ENCODE data around the gene GNAS-AS1. TPM values are rescaled to one million over a fixed set of nuclear protein-coding genes. Genes with fewer than 3 reads are reported as not detected.
A peak's percentile ranks its signal among the peaks of the same experiment; 100 is the strongest.

GNAS-AS1 gene
- total RNA-seq, 2 experiments from 2014 or later, result 0.65 to 1.0 TPM

GRCh38 chr20:58880994-58881752, 30.5 kb upstream of the GNAS-AS1 start:
- CTCF ChIA-PET, result interaction anchor here (1.2 to 1.3 kb wide), 2 partner anchors 14 kb away, joined by 4 read pairs; no protein-coding TSS in a partner anchor
- Mint-ChIP-seq H3K27me3 (peaks cover 5% of the 10 kb centered on the region), H3K9me3 (no peaks in the 10 kb centered on the region), H3K27ac (no peak overlapping the region), H3K36me3 (ENCODE audit: low read depth) (no peaks in the 10 kb centered on the region), H3K4me3 (no peak overlapping the region), H3K4me1 (peaks cover 17% of the 10 kb centered on the region)
- DNase-seq, result no peak
- POLR2A ChIA-PET, result interaction anchor here (0.6 kb wide), 1 partner anchor 1262 kb away, joined by 3 read pairs; no protein-coding TSS in a partner anchor

- Mint-ChIP-seq H3K4me1 (peaks cover 17% of the 10 kb centered on the region), H3K27me3 (peaks cover 5% of the 10 kb centered on the region), H3K36me3 (ENCODE audit: low read depth) (no peaks in the 10 kb centered on the region), H3K27ac (no peak overlapping the region), H3K9me3 (no peaks in the 10 kb centered on the region), H3K4me3 (no peak overlapping the region)
- ChIA-PET POLR2A (interaction anchor here (1.7 kb wide), 1 partner anchor 9 kb away, joined by 7 read pairs; no protein-coding TSS in a partner anchor), CTCF (interaction anchor here (1.3 kb wide), 1 partner anchor 13 kb away, joined by 4 read pairs; no protein-coding TSS in a partner anchor)
- no peak for DNase-seq
Measured at GRCh38 chr20:58880441-58880840, 29.7 kb upstream of the GNAS-AS1 start.

- no peak for DNase-seq
- H3K4me1 Mint-ChIP-seq, result peaks cover 17% of the 10 kb centered on the region
- H3K36me3 Mint-ChIP-seq (ENCODE audit: low read depth), result no peaks in the 10 kb centered on the region
- H3K27me3 Mint-ChIP-seq, result peaks cover under 1% of the 10 kb centered on the region
- CTCF ChIA-PET, result no interaction called here
- H3K9me3 Mint-ChIP-seq, result no peaks in the 10 kb centered on the region
- peak overlapping the region; percentile 69 for H3K27ac Mint-ChIP-seq
- no peak overlapping the region for H3K4me3 Mint-ChIP-seq
- POLR2A ChIA-PET, result interaction anchor here (1.8 kb wide), 1 partner anchor 11 kb away, joined by 6 read pairs; no protein-coding TSS in a partner anchor
Measured at GRCh38 chr20:58878399-58878798, 27.7 kb upstream of the GNAS-AS1 start.

- Mint-ChIP-seq H3K27me3 (no peaks in the 10 kb centered on the region), H3K4me3 (no peak overlapping the region), H3K9me3 (no peaks in the 10 kb centered on the region), H3K4me1 (peaks cover 18% of the 10 kb centered on the region), H3K27ac (peak overlapping the region; percentile 69), H3K36me3 (ENCODE audit: low read depth) (no peaks in the 10 kb centered on the region)
- CTCF ChIA-PET, result no interaction called here
- POLR2A ChIA-PET, result interaction anchor here (1.8 kb wide), 1 partner anchor 11 kb away, joined by 6 read pairs; no protein-coding TSS in a partner anchor
- DNase-seq, result peak; percentile 51
Measured at GRCh38 chr20:58877976-58878360, 27.3 kb upstream of the GNAS-AS1 start.

GRCh38 chr20:58877050-58877975, 26.6 kb upstream of the GNAS-AS1 start:
- POLR2A ChIA-PET, result interaction anchor here (0.6 to 1.8 kb wide), 3 partner anchors 12 to 351 kb away, joined by 3 to 6 read pairs (median 4); no protein-coding TSS in a partner anchor
- DNase-seq, result no peak
- no peaks in the 10 kb centered on the region for H3K36me3 Mint-ChIP-seq (ENCODE audit: low read depth)
- peaks cover 19% of the 10 kb centered on the region for H3K4me1 Mint-ChIP-seq
- CTCF ChIA-PET, result interaction anchor here (0.7 kb wide), 1 partner anchor 226 kb away, joined by 3 read pairs; the partner anchor contains the start of gene STX16
- H3K27me3 Mint-ChIP-seq, result no peaks in the 10 kb centered on the region
- H3K27ac Mint-ChIP-seq, result peak overlapping the region; percentile 69
- H3K4me3 Mint-ChIP-seq, result no peak overlapping the region
- no peaks in the 10 kb centered on the region for H3K9me3 Mint-ChIP-seq

- H3K27me3 Mint-ChIP-seq, result no peaks in the 10 kb centered on the region
- H3K36me3 Mint-ChIP-seq (ENCODE audit: low read depth), result no peaks in the 10 kb centered on the region
- peaks cover 19% of the 10 kb centered on the region for H3K4me1 Mint-ChIP-seq
- ChIA-PET CTCF (interaction anchor here (1.1 kb wide), 1 partner anchor 9 kb away, joined by 6 read pairs; no protein-coding TSS in a partner anchor), POLR2A (interaction anchor here (0.6 to 1.8 kb wide), 3 partner anchors 13 to 351 kb away, joined by 3 to 6 read pairs (median 4); no protein-coding TSS in a partner anchor)
- DNase-seq, result no peak
- no peaks in the 10 kb centered on the region for H3K9me3 Mint-ChIP-seq
- H3K4me3 Mint-ChIP-seq, result no peak overlapping the region
- no peak overlapping the region for H3K27ac Mint-ChIP-seq
Measured at GRCh38 chr20:58876437-58876836, 25.7 kb upstream of the GNAS-AS1 start.

- no peak for DNase-seq
- Mint-ChIP-seq H3K36me3 (ENCODE audit: low read depth) (no peaks in the 10 kb centered on the region), H3K4me3 (no peak overlapping the region), H3K27me3 (no peaks in the 10 kb centered on the region), H3K9me3 (no peaks in the 10 kb centered on the region), H3K4me1 (peaks cover 23% of the 10 kb centered on the region), H3K27ac (no peak overlapping the region)
- POLR2A ChIA-PET, result no interaction called here
- CTCF ChIA-PET, result interaction anchor here (1.1 kb wide), 1 partner anchor 9 kb away, joined by 6 read pairs; no protein-coding TSS in a partner anchor
Measured at GRCh38 chr20:58875541-58876134, 24.9 kb upstream of the GNAS-AS1 start.

GRCh38 chr20:58875111-58875510, 24.4 kb upstream of the GNAS-AS1 start:
- DNase-seq, result no peak
- Mint-ChIP-seq H3K36me3 (ENCODE audit: low read depth) (no peaks in the 10 kb centered on the region), H3K27me3 (no peaks in the 10 kb centered on the region), H3K9me3 (no peaks in the 10 kb centered on the region), H3K4me1 (peaks cover 24% of the 10 kb centered on the region), H3K4me3 (no peak overlapping the region), H3K27ac (no peak overlapping the region)
- ChIA-PET POLR2A (interaction anchor here (0.9 kb wide), 1 partner anchor 10 kb away, joined by 3 read pairs; no protein-coding TSS in a partner anchor), CTCF (interaction anchor here (0.9 kb wide), 1 partner anchor 11 kb away, joined by 3 read pairs; no protein-coding TSS in a partner anchor)

- POLR2A ChIA-PET, result interaction anchor here (0.9 kb wide), 1 partner anchor 10 kb away, joined by 3 read pairs; no protein-coding TSS in a partner anchor
Measured at GRCh38 chr20:58874469-58874868, 23.8 kb upstream of the GNAS-AS1 start.

GRCh38 chr20:58871533-58872102, 20.9 kb upstream of the GNAS-AS1 start:
- H3K27me3 Mint-ChIP-seq, result peaks cover 9% of the 10 kb centered on the region
- DNase-seq, result no peak
- H3K27ac Mint-ChIP-seq, result no peak overlapping the region
- H3K9me3 Mint-ChIP-seq, result no peaks in the 10 kb centered on the region
- ChIA-PET POLR2A (interaction anchor here (1.1 kb wide), 1 partner anchor 20 kb away, joined by 3 read pairs; no protein-coding TSS in a partner anchor), CTCF (interaction anchor here (0.6 to 0.7 kb wide), 2 partner anchors 110 to 351 kb away, joined by 3 to 4 read pairs; no protein-coding TSS in a partner anchor)
- H3K4me1 Mint-ChIP-seq, result peaks cover 7% of the 10 kb centered on the region
- no peak overlapping the region for H3K4me3 Mint-ChIP-seq
- H3K36me3 Mint-ChIP-seq (ENCODE audit: low read depth), result no peaks in the 10 kb centered on the region

More at GRCh38 chr20:58874469-58874868, 23.8 kb upstream of the GNAS-AS1 start:
- Mint-ChIP-seq H3K4me1 (peaks cover 24% of the 10 kb centered on the region), H3K9me3 (no peaks in the 10 kb centered on the region), H3K4me3 (no peak overlapping the region), H3K27me3 (no peaks in the 10 kb centered on the region), H3K27ac (no peak overlapping the region), H3K36me3 (ENCODE audit: low read depth) (no peaks in the 10 kb centered on the region)
- no peak for DNase-seq
- CTCF ChIA-PET, result interaction anchor here (0.9 kb wide), 1 partner anchor 12 kb away, joined by 3 read pairs; no protein-coding TSS in a partner anchor

GRCh38 chr20:58870293-58871014, 19.8 kb upstream of the GNAS-AS1 start:
- H3K36me3 Mint-ChIP-seq (ENCODE audit: low read depth), result no peaks in the 10 kb centered on the region
- peaks cover 9% of the 10 kb centered on the region for H3K27me3 Mint-ChIP-seq
- peak; percentile 51 for DNase-seq
- peaks cover 7% of the 10 kb centered on the region for H3K4me1 Mint-ChIP-seq
- ChIA-PET CTCF (interaction anchor here (0.7 to 1.6 kb wide), 14 partner anchors 9 to 625 kb away, joined by 3 to 5 read pairs (median 3); partner anchors contain the start of genes ATP5F1E and GNAS-AS1), POLR2A (interaction anchor here (1.2 kb wide), 1 partner anchor 21 kb away, joined by 3 read pairs; no protein-coding TSS in a partner anchor)
- no peak overlapping the region for H3K4me3 Mint-ChIP-seq
- no peak overlapping the region for H3K27ac Mint-ChIP-seq
- H3K9me3 Mint-ChIP-seq, result no peaks in the 10 kb centered on the region
